IMR-90 (cell line): ENCODE measurements around the gene HOXB8. TPM values are rescaled to one million over a fixed set of nuclear protein-coding genes. Genes with fewer than 3 reads are reported as not detected.

ENCODE experiments used
- ATAC-seq: fragments of 200-7000 bp; cut with Tn5 transposase; 2 replicates; pipeline ENCODE4 v1.9.1; 2020; ENCODE audit warnings: low read depth, mild to moderate bottlenecking, moderate library complexity
- BruUV-seq: library from RNA; stranded (reverse); fragments of 400-500 nt; replicated peaks from 2 replicates; lab custom pipeline; 2021; lab: Mats Ljungman, UMichigan
- CTCF ChIA-PET: fragments of 300-600 bp; formaldehyde crosslinking; extraction: SDS; loops from one replicate; lab custom pipeline; 2021; ENCODE audit warnings: antibody characterized with exemption; lab: Yijun Ruan, JAX
- POLR2A ChIA-PET: fragments of 300-600 bp; sonication (Branson Sonifier 250); formaldehyde crosslinking; loops from one replicate; lab custom pipeline; 2022; ENCODE audit warnings: antibody characterized with exemption; ENCODE audit not compliant: unreplicated experiment; lab: Charles Lee
- DNase-seq: peaks from one replicate; pipeline ENCODE4 v3.0.0; 2013
- H2AFZ ChIP-seq: replicated peaks from 2 replicates; pipeline ENCODE3; 2013; ENCODE audit warnings: low read length, mild to moderate bottlenecking; ENCODE audit not compliant: poor library complexity
- H2AK5ac ChIP-seq: 2 replicates; pipeline ENCODE4 v1.6.1; 2013; ENCODE audit warnings: low read depth, low read length, inconsistent platforms
- H2AK9ac ChIP-seq: replicated peaks from 2 replicates; pipeline ENCODE3; 2013; ENCODE audit warnings: mild to moderate bottlenecking, low read depth, low read length, moderate library complexity; ENCODE audit not compliant: poor library complexity
- H2BK120ac ChIP-seq: 2 replicates; pipeline ENCODE4 v1.6.1; 2013; ENCODE audit warnings: low read depth, low read length, inconsistent platforms
- H2BK15ac ChIP-seq: 3 replicates; pipeline ENCODE4 v1.6.1; 2013; ENCODE audit warnings: low read depth, low read length, inconsistent platforms
- H2BK20ac ChIP-seq: 2 replicates; pipeline ENCODE4 v1.6.1; 2013; ENCODE audit warnings: low read depth, mild to moderate bottlenecking, inconsistent platforms, low read length, moderate library complexity
- H2BK5ac ChIP-seq: 2 replicates; pipeline ENCODE4 v1.6.1; 2013; ENCODE audit warnings: mild to moderate bottlenecking, low read depth, low read length, inconsistent platforms; ENCODE audit not compliant: poor library complexity, severe bottlenecking
- H3K14ac ChIP-seq: replicated peaks from 2 replicates; pipeline ENCODE4 v1.6.1; 2013; ENCODE audit warnings: low read depth, low read length, inconsistent platforms
- H3K18ac ChIP-seq: 2 replicates; pipeline ENCODE4 v1.6.1; 2013; ENCODE audit warnings: low read depth, low read length, control low read depth
- H3K23ac ChIP-seq: 2 replicates; pipeline ENCODE4 v1.6.1; 2013; ENCODE audit warnings: low read depth, low read length, inconsistent platforms
- H3K27ac ChIP-seq: 2 replicates; pipeline ENCODE4 v1.5.1; 2013; ENCODE audit warnings: mild to moderate bottlenecking, control low read depth, low read length; ENCODE audit not compliant: insufficient read depth
- H3K27me3 ChIP-seq: 2 replicates; pipeline ENCODE4 v1.6.1; 2013; ENCODE audit warnings: low read length; ENCODE audit not compliant: control insufficient read depth, insufficient read depth
- H3K36me3 ChIP-seq: 2 replicates; pipeline ENCODE4 v1.6.1; 2013; ENCODE audit warnings: low read length, mixed read lengths; ENCODE audit not compliant: control insufficient read depth, insufficient read depth
- H3K4ac ChIP-seq: 2 replicates; pipeline ENCODE4 v1.6.1; 2013; ENCODE audit warnings: low read depth, low read length, inconsistent platforms
- H3K4me1 ChIP-seq: 2 replicates; pipeline ENCODE4 v1.6.1; 2013; ENCODE audit warnings: low read length, mixed read lengths; ENCODE audit not compliant: control insufficient read depth, insufficient read depth
- H3K4me2 ChIP-seq: 2 replicates; pipeline ENCODE4 v1.6.1; 2013; ENCODE audit warnings: low read depth, mild to moderate bottlenecking, control low read depth, low read length, moderate library complexity
- H3K4me3 ChIP-seq: 2 replicates; pipeline ENCODE4 v1.5.1; 2013; ENCODE audit warnings: low read depth, mild to moderate bottlenecking, control low read depth, low read length, moderate library complexity; ENCODE audit not compliant: insufficient read depth
- H3K56ac ChIP-seq: 2 replicates; pipeline ENCODE4 v1.6.1; 2013; ENCODE audit warnings: low read length, inconsistent platforms; ENCODE audit not compliant: insufficient read depth; ENCODE audit errors: extremely low read depth
- H3K79me1 ChIP-seq, 2 experiments: 2 replicates each; pipeline ENCODE4 v1.6.1; 2013; ENCODE audit warnings: low read length in 2 of 2, inconsistent platforms in 1 of 2, low read depth in 1 of 2
- H3K9ac ChIP-seq: 2 replicates; pipeline ENCODE4 v1.6.1; 2013; ENCODE audit warnings: low read depth, low read length, control low read depth
- H3K9me1 ChIP-seq: 2 replicates; pipeline ENCODE4 v1.6.1; 2013; ENCODE audit warnings: low read length, inconsistent platforms; ENCODE audit not compliant: insufficient read depth
- H3K9me3 ChIP-seq: 2 replicates; pipeline ENCODE4 v1.6.1; 2013; ENCODE audit warnings: low read length; ENCODE audit not compliant: control insufficient read depth, insufficient read depth
- H4K20me1 ChIP-seq: 2 replicates; pipeline ENCODE4 v1.6.1; 2013; ENCODE audit warnings: low read length, inconsistent platforms; ENCODE audit not compliant: insufficient read depth
- H4K5ac ChIP-seq: 2 replicates; pipeline ENCODE4 v1.6.1; 2013; ENCODE audit warnings: mild to moderate bottlenecking, low read depth, low read length, control low read depth
- H4K8ac ChIP-seq, 2 experiments: 2 replicates each; pipeline ENCODE4 v1.6.1; 2013; ENCODE audit warnings: low read depth in 2 of 2, low read length in 2 of 2, control low read depth in 1 of 2, inconsistent platforms in 1 of 2
- H4K91ac ChIP-seq: 2 replicates; pipeline ENCODE4 v1.6.1; 2013; ENCODE audit warnings: low read depth, low read length, inconsistent platforms; ENCODE audit not compliant: insufficient read depth
- MAZ ChIP-seq: IDR thresholded peaks from 2 replicates; pipeline ENCODE4 v1.6.1; 2012; ENCODE audit warnings: low read depth, mild to moderate bottlenecking, low read length, improper control_type of control experiment, moderate library complexity, borderline replicate concordance
- MXI1 ChIP-seq: IDR thresholded peaks from 2 replicates; pipeline ENCODE4 v1.6.1; 2012; ENCODE audit warnings: low read depth, mild to moderate bottlenecking, low read length, moderate library complexity, borderline replicate concordance
- RAD21 ChIP-seq: IDR thresholded peaks from 2 replicates; pipeline ENCODE4 v1.6.1; 2012; ENCODE audit warnings: low read length, improper control_type of control experiment
- RCOR1 ChIP-seq: IDR thresholded peaks from 2 replicates; pipeline ENCODE4 v1.6.1; 2012; ENCODE audit warnings: mild to moderate bottlenecking, low read length, improper control_type of control experiment; ENCODE audit not compliant: insufficient replicate concordance
- RFX5 ChIP-seq: IDR thresholded peaks from 2 replicates; pipeline ENCODE4 v1.8.0; 2012; ENCODE audit warnings: low read depth, mild to moderate bottlenecking, low read length, moderate library complexity
- WGBS, 2 experiments: methylation state at CpG; one replicate each; pipeline versions ENCODE4 v1.1.5 to v1.1.7; 2013; ENCODE audit warnings: missing lambda C conversion rate in 2 of 2; ENCODE audit not compliant: insufficient read length in 1 of 2; ENCODE audit errors: extremely low coverage in 2 of 2; 5-methylcytosine and 5-hydroxymethylcytosine counted together
- dilution Hi-C: fragments of 300-500 bp; cut with HindIII; formaldehyde crosslinking; loops from one replicate; pipeline ENCODE4 v1.14.3; 2018; ENCODE audit warnings: low sequenced_read_pairs; ENCODE audit not compliant: unreplicated experiment
- in situ Hi-C: fragments of 300-500 bp; cut with MboI; formaldehyde crosslinking; loops from 3 replicates; pipeline ENCODE4 v1.14.3; 2019; ENCODE audit warnings: low sequenced_read_pairs, inconsistent platforms, mixed read lengths
- intact Hi-C: fragments of 100-400 bp; cut with micrococcal nuclease; formaldehyde crosslinking; loops from 2 replicates; pipeline ENCODE4 v1.10.0; 2022
- polyA plus RNA-seq, 3 experiments: library from polyadenylated mRNA; depleted of rRNA; stranded (reverse); fragments of >200 nt; gene quantifications; 2 replicates each; pipeline ENCODE4 v1.2.3, GENCODE V29; 2012; ENCODE audit warnings: low replicate concordance in 1 of 3
- total RNA-seq: library from RNA; depleted of rRNA; stranded (reverse); fragments of >200 nt; gene quantifications from 2 replicates; pipeline ENCODE4 v1.2.3, GENCODE V29; 2012
- TF ChIP-seq, protein P1 (sequence below): fragments of 150-350 bp; IDR thresholded peaks from 2 replicates; pipeline ENCODE4 v1.6.1; 2017; ENCODE audit warnings: mild to moderate bottlenecking, antibody characterized with exemption, low read length, low read depth

The HOXB8 gene
- total and polyA plus RNA-seq, 2 of the 4 experiments (the other 2 are of a cell fraction), result 0.54 to 5.3 TPM

DNA sequence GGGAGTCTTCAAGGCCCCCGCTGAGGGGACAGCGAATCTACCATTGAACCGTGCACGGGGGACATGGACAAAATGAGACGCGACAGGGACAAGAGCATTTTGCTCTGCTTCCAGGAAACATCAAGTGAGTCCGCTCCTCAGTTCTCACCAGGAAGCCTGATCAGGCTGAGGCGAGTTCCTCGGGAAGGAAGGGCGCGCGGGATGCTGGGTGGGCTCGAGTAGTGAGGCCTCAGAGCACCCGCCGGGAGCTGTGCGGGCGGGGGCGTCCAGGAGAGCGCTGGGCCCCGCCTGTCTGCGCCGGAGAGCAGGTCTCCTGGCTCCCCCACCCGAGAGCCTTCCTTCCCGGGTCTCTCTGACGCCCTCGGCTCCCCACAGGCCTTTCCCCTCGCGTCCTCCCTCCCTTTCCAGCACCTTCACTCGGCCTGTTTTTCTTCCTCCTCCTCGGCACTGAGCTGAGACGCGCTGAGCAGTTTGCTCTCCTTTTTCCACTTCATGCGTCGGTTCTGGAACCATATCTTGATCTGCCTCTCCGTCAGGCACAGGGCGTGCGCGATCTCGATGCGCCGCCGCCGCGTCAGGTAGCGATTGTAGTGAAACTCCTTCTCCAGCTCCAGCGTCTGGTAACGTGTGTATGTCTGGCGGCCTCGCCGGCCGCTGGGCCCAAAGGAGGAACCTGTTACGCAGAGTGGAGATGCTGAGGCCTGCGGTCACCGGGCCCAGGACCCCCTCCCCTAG, 18.9 kb downstream of the HOXB8 start:
- Histone ChIP-seq H2BK5ac (peak overlapping the region; percentile 95), H3K79me1 (peaks cover 17 to 30% of the 10 kb centered on the region in 2 experiments; a peak in 3 of 4 replicates), H2BK15ac (peak overlapping the region; percentile 82; the same call in 1 of the 3 replicates), H3K4me3 (peak overlapping the region; percentile 78), H3K9ac (peak overlapping the region; percentile 99), H3K27me3 (no peaks in the 10 kb centered on the region), H3K14ac (peak overlapping the region; percentile 97), H3K18ac (peak overlapping the region; percentile 87), H4K20me1 (peaks cover 11% of the 10 kb centered on the region), H2BK20ac (peak overlapping the region; percentile 48; the same call in 1 of the 2 replicates), H2AK5ac (peak overlapping the region; percentile 96), H2BK120ac (peak overlapping the region; percentile 90), H2AFZ (peak overlapping the region; percentile 71), H4K5ac (peak overlapping the region; percentile 61), H3K9me1 (0 out of 2 replicates have a peak, but pooled peaks cover 3% of the 10 kb centered on the region), H3K9me3 (no peaks in the 10 kb centered on the region), H4K8ac (peak overlapping the region; percentile 88 to 90), H2AK9ac (peak overlapping the region; percentile 96), H3K4ac (peak overlapping the region; percentile 98), H3K56ac (peak overlapping the region; percentile 87), H3K4me2 (peak overlapping the region; percentile 95), H4K91ac (peak overlapping the region; percentile 92), H3K36me3 (peaks cover 12% of the 10 kb centered on the region; the same call in 1 of the 2 replicates), H3K4me1 (peaks cover 12% of the 10 kb centered on the region), H3K27ac (peak overlapping the region; percentile 99), H3K23ac (peak overlapping the region; percentile 98)
- dilution Hi-C loops (no loop called here), in situ Hi-C loops (loop anchor here (5.0 to 10.0 kb wide), 2 partner anchors 259 to 571 kb away; no protein-coding TSS in a partner anchor), intact Hi-C loops (no loop called here)
- 1% methylated on average over 29 of the region's 54 CpGs; no CpG with 5 or more reads in 1 of the 2 experiments for WGBS, 2 experiments
- ATAC-seq (no peak), DNase-seq (peak; percentile 53)
- ChIA-PET POLR2A (interaction anchor here (0.7 to 1.1 kb wide), 2 partner anchors 17 to 268 kb away, joined by 4 to 12 read pairs; no protein-coding TSS in a partner anchor), CTCF (interaction anchor here (1.7 kb wide), 1 partner anchor 244 kb away, joined by 5 read pairs; no protein-coding TSS in a partner anchor)
- no TSS peak for BruUV-seq
- TF ChIP-seq MAZ (0 out of 2 replicates have a peak, but pooled peaks have one; percentile 33), RFX5 (no peak), MXI1 (no peak), RAD21 (no peak), RCOR1 (no peak)
- TF ChIP-seq, protein P1, sequence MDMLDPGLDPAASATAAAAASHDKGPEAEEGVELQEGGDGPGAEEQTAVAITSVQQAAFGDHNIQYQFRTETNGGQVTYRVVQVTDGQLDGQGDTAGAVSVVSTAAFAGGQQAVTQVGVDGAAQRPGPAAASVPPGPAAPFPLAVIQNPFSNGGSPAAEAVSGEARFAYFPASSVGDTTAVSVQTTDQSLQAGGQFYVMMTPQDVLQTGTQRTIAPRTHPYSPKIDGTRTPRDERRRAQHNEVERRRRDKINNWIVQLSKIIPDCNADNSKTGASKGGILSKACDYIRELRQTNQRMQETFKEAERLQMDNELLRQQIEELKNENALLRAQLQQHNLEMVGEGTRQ, result no peak
